Loucy (cell line): ENCODE results near the gene EIF3F.

Experiments
- CTCF ChIP-seq: fragments of 200-600 bp; sonication (generic); conservative IDR thresholded peaks from 2 replicates; pipeline ENCODE4 v1.5.1; 2014; ENCODE audit warnings: mild to moderate bottlenecking, antibody characterized with exemption, low read length
- EZH2phosphoT487 ChIP-seq: fragments of 200-600 bp; IDR thresholded peaks from 2 replicates; pipeline ENCODE4 v1.6.1; 2018; ENCODE audit warnings: antibody characterized with exemption, mild to moderate bottlenecking, moderate library complexity, borderline replicate concordance

GRCh38 chr11:8025123-8025522, 38.0 kb downstream of the EIF3F start:
- TF ChIP-seq EZH2phosphoT487 (no peak), CTCF (no peak)
